HG03103 (cell line): Measurements from ENCODE around the gene C19orf81.

ENCODE experiments used
- ATAC-seq: cut with Tn5 transposase; IDR thresholded peaks from one replicate; pipeline ENCODE4 v1.9.1; 2021; ENCODE audit warnings: low read depth; ENCODE audit not compliant: unreplicated experiment

Gene C19orf81

DNA sequence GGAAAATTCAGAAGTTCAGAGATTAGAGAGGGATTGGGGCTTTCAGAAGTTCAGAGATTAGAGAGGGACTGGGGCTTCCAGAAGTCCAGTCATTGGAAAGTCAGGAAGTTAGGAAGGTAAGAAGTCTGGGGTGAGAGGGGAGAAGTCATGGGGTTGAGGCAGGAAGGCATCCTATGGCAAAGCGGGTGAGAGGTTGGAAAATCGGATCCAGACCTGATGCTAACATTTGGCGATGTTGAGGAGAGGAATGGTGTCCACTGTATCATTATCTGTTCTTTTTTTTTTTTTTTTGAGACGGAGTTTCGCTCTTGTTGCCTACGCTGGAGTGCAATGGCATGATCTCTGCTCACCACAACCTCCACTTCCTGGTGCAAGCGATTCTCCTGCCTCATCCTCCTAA lies 20.7 kb upstream of the C19orf81 start:
- ATAC-seq: no peak

DNA sequence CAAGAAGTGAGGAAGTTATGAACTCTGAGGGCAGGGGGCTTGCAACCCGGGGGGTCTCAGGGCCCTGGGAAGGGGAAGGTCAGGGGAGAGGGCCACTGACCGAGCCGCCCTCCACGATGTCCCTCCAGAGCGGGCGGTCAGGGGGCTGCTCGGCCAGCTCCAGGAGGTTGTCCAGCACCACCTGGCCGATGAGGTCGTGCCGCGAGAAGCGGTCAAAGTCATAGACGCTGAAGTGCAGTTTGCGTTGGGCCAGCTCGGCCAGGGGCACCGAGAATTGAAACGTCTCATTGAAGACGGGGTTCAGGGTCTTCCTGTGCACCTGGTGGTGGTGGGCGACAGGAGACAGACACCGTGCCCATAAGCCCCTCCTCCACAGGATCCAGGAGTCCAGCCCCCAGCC lies 20.1 kb upstream of the C19orf81 start:
- no peak for ATAC-seq

DNA sequence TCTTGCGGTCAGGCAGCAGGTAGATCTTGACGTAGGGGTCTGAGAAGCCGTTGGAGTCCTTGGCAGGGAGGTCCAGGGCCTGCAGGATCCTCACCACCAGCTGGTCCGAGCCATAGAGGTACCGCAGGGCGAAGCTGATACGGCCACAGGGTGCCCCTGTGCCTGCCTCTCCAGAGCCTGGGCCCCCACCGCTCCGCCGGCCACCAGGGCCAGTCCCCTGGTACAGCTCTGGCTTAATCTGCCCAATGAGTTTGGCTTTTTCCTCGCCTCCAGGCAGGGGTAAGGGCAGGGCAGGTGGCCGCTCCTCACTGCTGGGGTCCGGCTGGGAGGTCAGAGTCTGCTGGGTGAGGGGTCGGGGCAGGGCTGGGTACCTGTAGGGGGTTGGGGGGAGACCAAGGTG lies 19.4 kb upstream of the C19orf81 start:
- no peak for ATAC-seq

DNA sequence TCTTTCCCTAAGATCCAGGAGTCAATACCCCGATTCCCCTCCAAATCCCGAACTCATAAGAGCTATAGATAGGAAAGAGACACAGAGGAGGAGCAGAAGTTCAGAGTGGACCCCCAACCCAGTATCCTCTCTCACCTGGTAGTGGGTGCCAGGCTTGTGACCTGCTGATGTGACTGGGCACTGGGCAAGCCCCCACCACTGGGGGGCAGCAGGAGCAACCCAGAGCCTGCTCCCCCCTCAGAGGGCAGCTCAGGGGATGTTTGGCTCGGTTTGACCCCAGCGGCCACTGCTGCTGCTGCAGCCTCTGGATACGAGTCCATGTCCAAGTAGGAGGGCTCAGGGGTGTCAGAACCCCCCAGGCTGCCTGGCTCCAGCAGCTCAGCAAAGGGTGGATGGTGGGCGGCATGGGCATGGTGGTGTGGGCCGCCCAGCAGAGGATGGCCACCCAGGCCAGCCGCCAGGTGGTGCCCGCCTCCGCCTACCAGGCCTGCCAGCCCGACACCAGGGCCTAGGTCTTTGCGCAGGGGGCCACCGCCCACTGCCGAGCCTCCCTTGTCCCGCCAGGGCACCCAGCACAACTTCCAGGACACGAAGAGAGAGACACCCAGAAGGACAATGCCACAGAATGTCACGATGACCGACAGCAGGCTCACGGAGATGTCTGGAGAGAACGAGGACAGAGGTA lies 17.0 kb upstream of the C19orf81 start:
- no peak for ATAC-seq

DNA sequence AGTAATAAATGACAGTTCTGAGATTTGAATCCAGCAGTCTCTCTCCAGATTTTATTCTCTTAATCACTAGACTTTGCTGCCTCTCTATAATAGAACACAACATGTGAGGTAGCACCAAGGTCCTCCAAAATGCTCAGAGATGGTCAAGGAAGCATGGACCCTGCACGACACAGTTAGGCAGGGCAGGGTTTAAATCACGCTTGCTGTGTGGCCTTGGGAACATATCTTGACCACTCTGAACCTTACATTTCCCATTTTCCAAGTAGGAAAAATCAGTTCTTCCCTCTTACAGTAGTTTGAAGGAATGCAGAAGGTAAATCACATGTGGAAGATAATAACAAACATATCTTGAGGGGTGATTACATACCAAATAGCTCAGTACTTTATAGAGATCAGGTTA lies 15.9 kb upstream of the C19orf81 start:
- no peak for ATAC-seq

DNA sequence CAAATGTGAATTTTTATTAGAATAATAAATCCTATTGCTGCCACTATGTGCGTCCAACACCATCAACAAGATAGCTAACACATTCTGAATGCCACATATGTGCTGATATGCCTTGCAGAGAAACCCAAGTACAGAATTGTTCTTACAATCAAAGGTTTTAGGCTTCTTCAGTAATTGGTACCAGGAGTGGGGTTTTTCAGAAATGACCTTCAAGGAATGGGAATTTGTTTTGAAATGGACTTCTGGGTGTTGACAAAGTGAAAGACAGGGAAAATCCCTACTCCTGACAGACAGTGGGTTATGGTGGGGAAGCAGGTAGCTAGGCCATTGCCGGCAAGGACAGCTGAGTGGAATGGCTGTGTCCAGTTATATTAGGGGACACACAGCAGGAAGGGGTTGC lies 15.3 kb upstream of the C19orf81 start:
- no peak for ATAC-seq

DNA sequence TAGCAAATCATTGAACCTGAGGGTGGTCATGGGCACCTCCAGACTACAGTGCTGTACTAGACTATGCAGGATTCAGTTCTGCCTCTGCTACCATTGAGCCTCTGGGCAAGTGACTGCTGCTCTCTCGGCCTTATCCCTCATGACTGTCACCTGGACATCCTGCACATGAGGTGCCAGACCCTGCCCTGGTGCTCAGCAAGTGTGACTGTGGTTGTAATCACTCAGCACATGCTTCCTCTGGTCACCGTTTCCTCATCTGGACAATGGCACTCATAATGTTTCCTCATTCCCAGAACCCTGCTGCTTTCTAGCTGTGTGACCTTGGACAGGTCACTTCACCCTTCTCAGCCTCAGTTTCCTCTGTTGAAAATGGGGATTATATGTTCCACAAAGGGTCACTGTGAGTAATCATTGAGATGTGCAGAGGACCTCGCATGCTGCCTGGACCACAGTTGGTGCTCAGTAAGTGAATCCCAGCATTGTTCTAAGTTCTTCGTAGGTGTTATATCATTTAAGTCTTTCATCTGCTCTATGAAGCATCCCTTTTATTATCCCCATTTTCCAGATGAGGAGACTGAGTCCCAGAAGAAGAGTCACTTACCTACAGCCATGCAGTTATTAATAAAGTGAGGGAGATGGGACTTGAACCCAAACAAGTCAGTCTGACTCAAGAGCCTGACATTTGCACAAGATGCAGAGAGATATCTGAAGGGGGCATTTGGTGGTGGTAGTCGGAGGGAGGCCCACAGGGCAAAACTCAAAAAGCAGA lies 12.7 kb upstream of the C19orf81 start:
- no peak for ATAC-seq

DNA sequence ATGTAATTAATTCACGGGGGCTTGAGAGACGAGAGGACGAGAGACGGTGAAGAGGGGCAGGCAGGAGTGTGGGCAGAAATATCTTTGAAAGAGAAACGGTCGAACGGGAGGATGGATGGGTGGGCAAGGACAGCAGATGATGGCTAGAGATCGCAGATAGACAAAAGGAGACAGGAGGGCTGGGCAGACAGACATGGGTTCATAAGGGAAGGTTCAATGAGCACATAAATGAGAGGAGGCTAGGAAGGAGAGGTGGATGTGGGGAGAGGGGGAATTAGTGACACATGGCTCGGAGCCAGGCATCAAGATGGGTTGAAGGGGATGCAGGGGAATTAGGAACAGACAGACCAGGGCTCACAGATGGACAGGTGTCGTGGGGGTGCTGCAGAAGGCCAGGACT lies 10.6 kb upstream of the C19orf81 start:
- no peak for ATAC-seq

DNA sequence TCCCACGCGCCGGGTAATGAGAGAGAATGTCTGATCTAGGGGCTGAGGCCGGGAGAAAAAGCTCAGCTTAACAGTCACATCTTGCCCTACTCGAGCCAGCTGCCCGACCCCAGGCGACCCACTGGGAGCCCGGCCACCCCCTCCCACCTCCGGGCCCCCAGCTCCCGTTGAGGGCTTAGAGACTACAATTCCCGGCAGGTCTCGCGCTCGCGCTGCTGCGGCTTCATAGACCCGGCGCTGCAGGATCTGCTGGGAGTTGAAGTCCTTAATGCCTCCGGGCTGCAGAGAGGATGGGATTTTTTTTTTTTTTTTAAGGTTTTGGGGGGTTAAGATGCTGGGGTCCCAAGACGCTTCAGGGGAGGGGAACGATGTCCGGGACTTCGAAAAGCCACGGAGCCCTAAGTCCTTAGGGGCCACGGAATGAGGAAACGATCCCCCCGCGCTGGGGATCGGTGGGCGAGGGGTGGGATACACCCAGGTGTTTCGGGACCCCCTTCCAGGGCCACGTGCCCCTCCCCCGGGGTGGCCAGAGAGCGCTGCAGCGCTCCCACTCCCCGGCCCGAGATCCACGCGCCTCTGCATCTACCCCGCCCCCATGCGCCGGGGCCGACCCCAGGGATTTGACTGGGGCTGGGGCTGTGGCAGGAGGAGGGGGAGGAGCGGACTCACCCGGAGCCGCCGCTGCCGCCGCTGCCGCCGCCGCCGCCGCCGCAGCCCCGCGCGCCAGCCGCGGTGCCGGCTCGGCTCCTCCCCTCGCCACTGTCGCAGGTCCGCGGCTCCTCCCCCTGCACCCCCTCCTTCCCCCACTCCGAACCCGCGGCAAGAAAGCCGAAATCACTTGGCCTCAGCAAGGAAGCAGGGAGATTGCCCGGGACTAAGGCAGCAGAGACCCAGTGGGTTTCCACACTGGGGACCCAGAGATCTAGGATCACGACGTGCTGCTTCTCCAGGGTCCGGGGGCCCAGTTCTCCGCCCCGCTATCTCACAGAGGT lies 9.8 kb upstream of the C19orf81 start, which contains the start of gene SYT3:
Gene SYT3, minus strand, starts transcription at position 761 of the 992 bp plus-strand sequence. CDS start 2,470 bp downstream, outside the sequence.
- no peak for ATAC-seq

DNA sequence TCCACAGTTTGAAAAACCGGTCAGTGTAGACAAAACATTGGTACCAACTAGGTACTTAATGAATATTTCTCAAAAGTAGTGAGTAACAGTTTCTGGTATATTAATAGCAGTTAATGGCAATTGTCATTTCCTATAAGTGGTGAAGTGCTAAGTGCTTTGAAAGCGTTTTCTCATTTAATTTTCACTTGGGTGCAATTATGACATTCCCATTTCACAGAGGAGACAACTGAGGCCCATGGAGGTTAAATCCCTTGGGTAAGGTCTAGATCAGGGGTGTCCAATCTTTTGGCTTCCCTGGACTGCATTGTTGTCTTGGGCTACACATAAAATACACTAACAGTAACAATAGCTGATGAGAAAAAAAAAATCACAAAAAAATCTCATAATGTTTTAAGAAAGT lies 8.9 kb upstream of the C19orf81 start:
- ATAC-seq: no peak

DNA sequence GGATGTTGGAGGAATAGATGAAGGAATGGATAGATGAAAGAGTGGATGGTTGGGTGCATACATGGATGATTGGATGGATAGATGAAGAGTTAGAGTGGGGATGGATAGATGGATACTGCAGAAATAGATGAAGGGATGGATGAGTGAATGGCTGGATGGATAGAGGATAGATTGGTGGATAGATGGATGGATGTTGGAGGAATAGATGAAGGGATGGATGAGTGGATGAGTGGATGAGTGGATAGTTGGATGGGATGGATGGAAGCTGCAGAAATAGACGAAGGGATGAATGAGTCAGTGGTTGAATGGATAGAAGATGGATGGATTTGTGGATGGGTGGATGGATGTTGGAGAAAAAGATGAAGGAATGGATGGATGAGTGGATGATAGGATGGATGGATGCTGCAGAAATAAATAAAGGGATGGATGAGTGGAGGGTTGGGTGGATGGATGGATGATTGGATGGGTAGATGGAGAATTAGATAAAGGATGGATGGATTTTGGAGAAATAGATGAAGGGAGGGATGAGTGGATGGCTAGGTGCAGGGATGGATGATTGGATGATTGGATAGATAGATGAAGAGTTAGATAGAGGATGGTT lies 4.8 kb upstream of the C19orf81 start:
- no peak for ATAC-seq

DNA sequence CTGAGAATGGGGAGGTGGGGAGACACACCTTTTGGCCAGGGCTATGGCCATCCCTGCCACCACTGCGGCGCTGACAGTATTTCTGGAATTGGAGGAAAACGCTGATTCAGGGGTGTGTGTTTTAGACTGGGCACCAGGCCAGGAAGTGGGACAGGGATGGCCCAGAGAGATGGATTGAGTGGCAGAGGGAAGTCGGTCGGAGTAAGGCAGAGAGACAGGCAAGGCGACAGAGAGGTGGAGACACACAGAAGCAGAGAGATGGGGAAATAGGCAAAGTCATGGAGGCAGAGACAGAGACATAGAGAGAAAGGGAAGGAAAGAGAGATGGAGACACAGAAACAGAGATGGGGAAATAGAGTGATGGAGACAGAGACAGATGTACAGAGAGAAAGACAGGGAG lies 4.1 kb upstream of the C19orf81 start:
- ATAC-seq: no peak

DNA sequence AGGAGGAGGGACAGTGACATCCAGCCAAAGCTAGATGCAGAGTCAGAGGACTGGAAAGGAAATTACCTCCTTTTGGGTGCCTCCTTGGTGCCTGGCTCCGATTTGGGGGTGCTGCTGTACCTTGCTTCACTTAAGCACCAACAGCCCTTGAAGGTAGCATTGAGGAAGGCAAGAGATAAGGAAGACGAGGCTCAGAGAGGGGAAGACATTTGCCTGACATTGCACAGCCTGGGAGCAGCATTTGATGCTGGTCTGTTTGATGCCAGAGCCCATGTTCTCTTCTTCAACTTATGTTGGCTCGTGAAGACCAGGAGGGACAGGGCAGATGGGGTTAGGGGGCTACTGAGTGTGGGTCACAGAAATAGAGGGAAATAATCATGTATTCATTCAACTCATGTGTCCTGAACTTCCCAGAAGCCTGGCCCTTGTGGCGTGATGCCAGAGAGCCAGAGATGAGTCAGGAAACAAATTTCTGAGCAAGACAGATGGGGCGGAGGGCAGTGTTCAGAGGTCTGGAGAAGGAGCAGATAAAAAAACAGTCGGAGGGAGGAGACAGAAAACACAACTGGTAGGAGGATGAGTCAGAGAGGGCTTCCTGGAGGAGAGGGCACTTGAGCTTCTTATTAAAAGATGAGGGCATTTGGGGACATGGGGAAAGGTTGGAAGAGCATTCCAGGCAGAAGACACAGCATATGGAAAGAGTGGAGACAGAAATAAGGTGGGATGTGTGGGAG lies 3.0 kb upstream of the C19orf81 start:
- no peak for ATAC-seq

DNA sequence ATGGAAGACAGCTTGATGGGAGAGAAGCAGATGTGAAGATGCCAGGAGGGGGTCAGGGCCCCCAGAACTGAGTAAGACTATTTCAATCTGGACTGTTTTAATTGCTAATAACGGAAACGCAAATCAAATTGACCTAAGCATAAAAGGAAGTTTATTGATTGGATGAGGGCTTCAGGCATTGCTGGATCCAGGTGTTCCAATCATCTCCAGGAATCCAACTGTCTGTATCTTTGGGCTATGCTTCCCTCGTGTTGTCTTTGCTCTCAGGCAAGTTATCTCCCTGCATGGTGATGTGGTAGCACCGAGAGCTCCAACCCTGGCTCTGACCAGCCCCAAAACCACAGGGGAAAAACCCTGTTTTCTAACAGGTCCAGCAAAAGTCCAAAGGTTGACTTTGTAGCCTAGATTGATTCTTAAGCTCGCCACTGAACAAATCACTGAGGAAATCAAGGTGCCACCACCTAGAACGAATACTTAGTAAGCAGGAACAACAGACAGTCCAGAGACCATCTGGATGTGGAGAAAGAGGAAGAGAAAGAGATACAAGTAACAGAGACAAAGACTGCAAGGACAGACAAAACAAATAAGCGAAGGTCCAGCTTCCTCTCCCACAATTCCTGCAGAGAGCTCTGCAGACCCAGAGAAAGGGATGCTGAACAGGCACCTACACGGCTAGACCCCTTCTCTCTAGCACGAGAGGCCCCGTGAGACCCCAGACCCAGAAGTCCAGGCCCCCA lies 1.2 kb upstream of the C19orf81 start:
- ATAC-seq: no peak

DNA sequence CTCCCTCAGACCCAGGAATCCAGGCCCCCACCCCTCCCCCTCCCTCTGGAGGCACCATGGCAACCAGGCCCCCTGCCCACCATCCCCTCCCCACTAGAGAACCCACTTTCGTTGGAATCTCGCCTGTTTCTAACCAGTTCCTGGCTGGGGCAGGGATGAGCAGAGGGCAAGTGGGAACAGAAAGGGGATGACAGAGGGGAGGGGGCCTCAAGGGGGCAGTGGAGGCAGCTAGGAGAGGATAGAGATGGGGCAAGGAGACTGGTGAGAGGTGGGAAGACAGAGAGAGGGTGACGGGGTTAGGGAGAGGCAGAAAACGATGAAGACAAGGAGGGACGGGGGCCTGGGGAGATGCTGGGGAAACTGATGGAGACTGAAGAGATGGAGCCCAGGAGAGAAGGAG lies 586 bp upstream of the C19orf81 start:
- no peak for ATAC-seq

DNA sequence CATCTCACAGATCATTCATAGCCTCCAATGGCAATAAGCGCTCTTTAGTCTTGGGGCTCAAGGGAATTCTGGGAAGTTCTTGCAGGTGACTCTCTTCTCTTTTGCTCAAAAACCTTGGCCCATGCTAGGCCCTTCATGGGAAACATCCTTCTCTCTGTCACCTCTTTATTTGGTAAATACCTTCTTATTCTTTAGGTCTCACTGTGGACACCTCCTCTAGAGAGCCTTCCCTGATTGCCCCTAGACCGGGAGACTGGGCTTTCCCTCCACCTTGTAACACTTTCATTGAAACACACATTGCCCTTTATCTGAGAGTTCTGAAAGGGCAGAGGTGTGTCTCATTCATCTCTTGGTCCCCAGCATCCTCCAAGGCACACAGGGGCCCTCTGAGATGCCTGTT lies 1.9 kb downstream of the C19orf81 start:
- ATAC-seq: no peak

DNA sequence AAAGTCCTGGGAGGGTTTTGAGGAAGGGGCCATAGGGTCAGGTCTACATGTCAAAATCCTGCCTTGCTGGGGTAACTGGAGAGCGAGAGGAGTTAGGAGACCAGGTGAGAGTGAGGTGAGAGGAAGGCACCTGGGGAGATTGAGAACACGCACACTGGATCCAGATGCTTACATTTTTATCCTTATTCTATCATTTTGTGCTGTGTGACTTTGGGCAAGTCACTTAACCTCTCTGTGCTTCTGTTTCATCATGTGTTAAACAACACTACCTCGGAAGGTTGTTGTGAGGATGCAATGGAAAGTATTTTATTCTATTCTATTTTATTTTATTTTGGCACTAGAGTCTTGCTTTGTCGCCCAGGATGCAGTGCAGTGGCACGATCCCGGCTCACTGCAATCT lies 3.5 kb downstream of the C19orf81 start:
- ATAC-seq: no peak

DNA sequence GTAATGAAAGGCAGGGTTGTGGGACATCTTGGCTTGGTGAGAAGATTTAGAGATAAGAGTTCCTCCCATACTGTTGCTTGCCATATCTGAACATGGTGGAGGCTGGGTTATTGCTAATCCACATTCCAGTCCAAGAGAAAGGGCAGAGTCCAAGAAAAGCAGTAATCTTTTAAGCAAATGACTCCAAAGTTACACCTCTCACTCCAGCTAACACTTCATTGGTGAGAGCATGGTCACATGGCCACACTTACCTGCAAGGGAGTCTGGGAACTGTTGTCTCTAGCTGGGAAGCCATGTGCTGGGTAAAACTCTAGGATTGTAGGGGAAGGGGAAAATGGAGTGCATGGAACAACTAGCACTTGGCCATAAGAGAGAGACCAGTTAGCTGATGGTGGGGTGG lies 5.6 kb downstream of the C19orf81 start:
- ATAC-seq: no peak

DNA sequence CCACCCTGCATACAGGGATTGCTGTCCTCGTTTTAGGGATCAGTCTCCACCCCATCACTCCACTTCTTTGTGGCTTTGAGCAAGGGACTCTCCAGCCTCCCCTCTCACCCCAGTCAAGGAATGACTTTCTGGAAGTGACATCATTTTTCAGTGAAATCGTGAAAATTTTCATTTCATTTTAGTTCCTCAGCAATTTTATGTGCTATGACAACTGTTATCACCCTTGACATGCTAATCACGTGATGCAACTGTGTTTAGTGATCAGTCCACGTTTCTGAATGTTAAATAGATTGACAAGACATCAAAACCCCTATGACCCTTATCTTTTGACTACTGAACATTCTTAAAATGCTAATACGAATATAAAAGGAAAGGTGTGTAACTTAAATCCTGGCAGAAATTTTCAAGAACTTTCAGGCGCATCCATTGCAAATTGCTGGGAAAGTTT lies 8.0 kb downstream of the C19orf81 start:
- ATAC-seq: no peak
